H7 (cell line): Measurements from ENCODE around the gene CARD11. TPM values are rescaled to one million over a fixed set of nuclear protein-coding genes. Genes with fewer than 3 reads are reported as not detected.

ENCODE experiments used
- DNase-seq: peaks from one replicate; pipeline ENCODE4 v3.0.0; 2012
- H3K27me3 ChIP-seq: 2 replicates; pipeline ENCODE4 v1.6.0; 2011; ENCODE audit warnings: mild to moderate bottlenecking, low read length; ENCODE audit not compliant: control insufficient read depth, insufficient read depth
- H3K36me3 ChIP-seq: replicated peaks from 2 replicates; pipeline ENCODE4 v1.5.1; 2011; ENCODE audit warnings: low read length; ENCODE audit not compliant: control insufficient read depth, insufficient read depth
- H3K4me3 ChIP-seq: 2 replicates; pipeline ENCODE4 v1.5.1; 2011; ENCODE audit warnings: low read depth, mild to moderate bottlenecking, control low read depth, low read length, moderate library complexity; ENCODE audit not compliant: insufficient read depth
- total RNA-seq: library from RNA; depleted of rRNA; stranded (reverse); fragments of >200 nt; shearing (Covaris generic); gene quantifications from 2 replicates; pipeline ENCODE4 v1.2.3, GENCODE V29; 2014

CARD11 gene
- total RNA-seq, 1 experiment from 2014 or later: 32.7 TPM

DNA sequence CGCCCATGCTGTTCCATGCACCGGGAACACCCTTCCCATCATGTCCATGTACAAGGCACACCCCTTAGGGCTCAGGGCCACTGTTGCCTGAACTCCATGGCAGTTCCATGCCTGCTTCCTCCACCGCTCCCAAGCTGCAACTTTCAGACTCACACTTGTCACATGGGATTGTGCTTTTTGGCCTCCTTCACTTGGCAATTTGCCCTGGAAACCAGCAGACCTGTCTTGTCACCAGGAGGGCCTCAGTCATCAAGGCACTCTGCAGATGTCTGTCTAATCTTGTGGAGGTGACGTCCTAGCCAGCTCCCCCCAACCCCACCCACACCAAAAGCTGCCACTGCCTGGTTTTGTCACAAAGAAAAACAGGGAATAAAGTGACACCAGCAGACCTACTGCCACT, 47.5 kb downstream of the CARD11 start:
- DNase-seq: no peak
- H3K27me3 ChIP-seq: no peaks in the 10 kb centered on the region
- no peak overlapping the region for H3K4me3 ChIP-seq
- no peaks in the 10 kb centered on the region; the same call in none of the 2 replicates for H3K36me3 ChIP-seq

DNA sequence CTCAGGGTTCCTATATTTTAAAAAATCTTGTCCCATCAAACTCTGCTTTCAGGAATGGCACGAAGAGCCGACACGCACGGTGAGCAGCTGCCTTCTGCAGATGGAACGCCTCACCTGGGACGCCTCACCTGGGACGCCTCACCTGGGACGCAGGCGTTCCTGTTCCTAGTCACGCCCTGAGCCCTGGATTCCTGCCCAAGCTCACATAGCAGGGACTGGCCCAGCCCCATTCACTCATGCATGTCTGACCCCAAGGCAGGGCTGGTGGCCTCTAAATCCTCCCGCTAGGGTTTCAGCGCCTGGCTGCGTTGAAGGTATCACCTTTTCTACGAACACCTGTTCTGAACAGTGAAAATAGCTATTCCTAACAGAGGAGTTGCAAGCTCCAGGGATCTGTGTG, 49.8 kb downstream of the CARD11 start:
- Histone ChIP-seq H3K27me3 (no peaks in the 10 kb centered on the region), H3K4me3 (no peak overlapping the region), H3K36me3 (no peaks in the 10 kb centered on the region; the same call in none of the 2 replicates)
- no peak for DNase-seq

DNA sequence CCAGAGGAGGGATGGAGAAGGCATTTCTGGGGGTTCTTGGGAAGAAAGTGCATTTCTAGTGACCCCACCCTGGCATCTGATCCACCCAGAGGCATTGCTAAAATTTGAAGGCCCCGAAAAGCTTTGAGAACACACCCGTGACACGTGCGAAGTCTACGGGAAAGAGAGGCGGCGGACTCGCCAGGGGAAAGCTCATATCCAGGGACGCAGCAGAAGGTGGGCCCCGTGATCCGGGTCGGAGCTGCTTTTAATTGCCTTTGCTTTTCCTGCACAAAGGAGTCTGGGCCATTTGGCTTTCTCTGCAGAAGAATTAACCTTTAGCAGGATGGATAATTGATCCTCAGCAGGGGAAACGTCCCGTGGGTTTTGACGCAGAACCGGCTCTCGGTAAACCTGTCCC, 50.3 kb downstream of the CARD11 start:
- no peak for DNase-seq
- H3K27me3 ChIP-seq: no peaks in the 10 kb centered on the region
- H3K36me3 ChIP-seq: no peaks in the 10 kb centered on the region; the same call in 1 of the 2 replicates
- H3K4me3 ChIP-seq: no peak overlapping the region

DNA sequence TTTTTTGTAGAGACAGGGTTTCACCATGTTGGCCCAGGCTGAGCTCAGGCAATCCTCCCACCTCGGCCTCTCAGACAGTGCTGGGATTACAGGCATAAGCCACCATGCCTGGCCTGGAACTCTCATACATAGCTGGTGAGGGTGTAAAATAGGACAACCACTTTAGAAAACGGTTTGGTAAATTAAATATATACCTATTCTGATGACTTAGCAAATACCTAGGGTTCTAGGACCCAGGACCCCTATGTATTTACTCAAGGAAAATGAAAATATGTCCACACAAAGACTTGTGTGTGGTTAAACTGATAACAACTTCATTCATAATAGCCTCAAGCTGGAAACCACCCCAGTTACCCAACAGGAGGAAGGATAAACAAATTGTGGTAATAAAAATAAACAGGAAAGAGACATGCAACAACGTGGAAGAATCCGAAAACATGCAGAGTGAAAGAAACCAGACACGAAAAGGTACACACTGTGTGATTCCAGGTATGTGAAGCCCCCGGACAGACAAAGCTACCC, 52.7 kb downstream of the CARD11 start:
- H3K4me3 ChIP-seq: no peak overlapping the region

DNA sequence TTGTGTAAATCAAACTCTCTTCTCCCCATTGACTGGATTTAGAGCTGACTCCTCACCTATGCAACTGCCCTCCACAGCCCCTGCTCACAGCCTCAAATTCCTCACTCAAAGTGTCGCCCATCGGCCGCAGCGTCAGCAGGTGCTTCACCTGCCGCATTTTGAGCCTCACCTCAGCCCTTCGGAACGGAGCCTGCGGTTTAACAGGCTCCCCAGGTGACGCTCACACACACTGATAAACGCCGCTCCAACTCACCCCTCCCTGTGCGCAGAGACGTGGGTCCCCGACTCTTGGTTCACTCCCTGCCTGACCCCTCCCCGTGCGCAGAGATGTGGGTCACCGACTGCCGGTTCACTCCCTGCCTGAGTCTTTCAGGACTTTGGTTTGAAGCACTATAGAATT, 57.1 kb downstream of the CARD11 start:
- H3K27me3 ChIP-seq: no peaks in the 10 kb centered on the region
- H3K36me3 ChIP-seq: no peaks in the 10 kb centered on the region
- no peak for DNase-seq
- no peak overlapping the region for H3K4me3 ChIP-seq

More for the DNA sequence above, 52.7 kb downstream of the CARD11 start:
- no peaks in the 10 kb centered on the region for H3K27me3 ChIP-seq
- no peak for DNase-seq
- H3K36me3 ChIP-seq: no peaks in the 10 kb centered on the region; the same call in 1 of the 2 replicates

DNA sequence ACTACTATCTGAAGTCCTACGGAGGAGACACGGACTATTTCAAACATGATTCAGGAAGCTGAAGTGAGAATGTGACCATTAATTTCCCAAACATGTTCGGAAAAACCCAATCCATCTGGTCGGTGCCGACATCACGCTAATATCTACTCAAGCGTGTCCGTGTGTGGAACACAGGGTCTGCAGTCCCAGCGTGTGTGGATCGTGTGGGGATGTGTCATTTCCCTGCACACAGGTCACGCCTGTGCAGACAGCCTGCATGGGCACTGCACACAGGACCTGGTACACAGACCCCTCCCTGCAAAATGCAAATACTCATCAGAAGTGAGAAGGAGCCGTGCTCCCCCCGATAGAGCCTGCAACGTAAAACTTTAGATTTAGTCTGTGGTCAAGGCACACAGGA, 57.8 kb downstream of the CARD11 start:
- H3K27me3 ChIP-seq: no peaks in the 10 kb centered on the region
- DNase-seq: no peak
- H3K4me3 ChIP-seq: no peak overlapping the region
- no peaks in the 10 kb centered on the region for H3K36me3 ChIP-seq

DNA sequence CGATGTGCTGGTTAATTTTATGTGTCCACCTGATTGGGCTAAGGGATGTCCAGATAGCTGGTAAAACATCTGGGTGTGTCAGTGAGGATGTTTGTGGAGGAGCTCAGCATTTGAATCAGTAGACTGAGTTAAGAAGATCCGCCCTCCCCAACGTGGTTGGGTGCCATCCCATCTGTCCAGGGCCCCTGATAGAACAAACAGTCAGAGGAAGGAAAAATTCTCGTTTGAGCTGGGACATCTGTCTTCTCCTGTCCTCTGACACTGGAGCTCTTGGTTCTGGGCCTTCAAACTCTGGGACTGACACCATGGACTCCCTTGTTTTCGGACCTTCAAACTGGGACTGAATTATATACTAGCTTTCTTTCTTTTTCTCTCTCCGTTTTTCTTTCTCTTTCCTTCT, 59.6 kb downstream of the CARD11 start:
- DNase-seq: no peak
- Histone ChIP-seq H3K4me3 (no peak overlapping the region), H3K36me3 (no peaks in the 10 kb centered on the region)

DNA sequence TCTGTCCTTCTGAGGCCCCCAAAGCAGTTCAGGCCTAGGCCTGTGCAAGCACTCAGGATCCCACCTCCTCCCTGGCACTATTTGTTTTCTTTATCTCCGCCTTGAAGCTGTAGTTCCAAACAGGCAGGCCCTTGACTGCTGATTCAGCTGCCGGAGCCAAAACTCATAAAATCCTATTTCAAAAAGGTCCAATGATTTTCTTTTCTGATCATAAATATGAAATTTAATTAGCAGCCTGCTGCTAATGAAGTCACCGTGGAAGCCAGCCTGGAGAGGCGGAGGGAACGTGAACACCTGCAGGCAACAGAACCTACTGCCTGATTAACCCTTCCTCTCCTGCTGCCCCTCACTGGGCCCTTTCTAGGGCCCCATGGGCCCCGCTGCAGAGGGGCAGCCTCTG, 60.1 kb downstream of the CARD11 start:
- H3K27me3 ChIP-seq: no peaks in the 10 kb centered on the region
- no peaks in the 10 kb centered on the region for H3K36me3 ChIP-seq
- DNase-seq: no peak
- no peak overlapping the region for H3K4me3 ChIP-seq

More for the DNA sequence above, 59.6 kb downstream of the CARD11 start:
- no peaks in the 10 kb centered on the region for H3K27me3 ChIP-seq

DNA sequence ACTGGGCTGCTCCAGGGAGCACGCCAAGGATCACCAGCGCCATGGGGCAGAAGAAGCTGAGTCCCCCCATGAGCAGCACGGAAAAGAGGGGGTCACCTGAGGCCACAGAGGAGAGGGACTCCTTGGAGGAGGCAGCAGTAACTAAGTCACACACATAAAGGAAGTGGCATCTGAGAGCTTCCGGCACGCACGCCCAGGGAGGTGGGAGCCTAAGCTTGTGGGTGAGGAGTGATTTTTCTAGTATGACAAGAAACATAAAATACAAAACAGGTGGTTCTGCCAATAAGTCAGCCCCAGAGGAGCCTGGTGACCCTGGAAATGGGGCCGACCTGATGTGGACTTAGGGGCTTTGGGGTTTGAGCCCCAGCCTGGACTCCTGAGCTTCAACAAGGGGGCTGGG, 60.8 kb downstream of the CARD11 start:
- no peak for DNase-seq
- no peaks in the 10 kb centered on the region for H3K27me3 ChIP-seq
- H3K36me3 ChIP-seq: no peaks in the 10 kb centered on the region
- no peak overlapping the region for H3K4me3 ChIP-seq

DNA sequence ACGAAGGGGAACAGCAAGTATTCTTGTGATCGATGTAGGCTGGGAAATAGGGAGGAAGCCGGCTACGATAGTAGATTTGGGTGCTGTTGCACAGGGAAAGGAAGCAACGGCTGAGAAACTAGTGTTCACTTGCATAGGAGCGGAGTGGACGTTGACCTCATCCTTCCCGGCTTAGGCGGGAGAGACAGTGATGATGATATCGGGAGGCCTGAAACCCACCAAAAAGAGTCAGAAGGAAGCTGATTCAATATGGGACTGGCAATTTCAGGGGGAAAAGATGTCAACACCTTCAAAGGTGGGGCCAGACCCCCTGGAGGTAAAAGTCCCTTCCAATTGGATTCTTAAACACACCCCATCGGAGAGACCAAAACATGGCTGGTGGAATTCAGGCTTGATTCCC, 61.3 kb downstream of the CARD11 start:
- no peak for DNase-seq
- H3K36me3 ChIP-seq: no peaks in the 10 kb centered on the region
- H3K27me3 ChIP-seq: no peaks in the 10 kb centered on the region
- H3K4me3 ChIP-seq: no peak overlapping the region

DNA sequence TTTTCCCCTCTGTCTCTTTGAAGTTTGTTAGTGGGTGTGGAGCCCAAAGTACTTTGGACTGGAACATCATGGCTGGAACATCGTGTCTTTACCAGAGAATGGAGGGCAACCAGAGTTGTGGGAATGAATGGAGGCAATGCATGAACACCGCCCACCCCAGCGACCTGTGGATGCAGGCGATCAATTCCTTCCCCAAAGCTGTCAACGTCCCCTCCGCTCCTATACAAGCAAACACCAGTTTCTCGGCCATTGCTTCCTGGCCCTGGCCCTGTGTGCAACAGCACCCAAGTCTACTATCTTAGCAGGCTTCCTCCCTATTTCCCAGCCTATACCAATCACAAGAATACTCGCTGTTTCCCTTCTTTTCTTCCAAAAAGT, 62.6 kb downstream of the CARD11 start:
- H3K27me3 ChIP-seq: no peaks in the 10 kb centered on the region
- H3K4me3 ChIP-seq: no peak overlapping the region
- no peak for DNase-seq
- H3K36me3 ChIP-seq: no peaks in the 10 kb centered on the region

DNA sequence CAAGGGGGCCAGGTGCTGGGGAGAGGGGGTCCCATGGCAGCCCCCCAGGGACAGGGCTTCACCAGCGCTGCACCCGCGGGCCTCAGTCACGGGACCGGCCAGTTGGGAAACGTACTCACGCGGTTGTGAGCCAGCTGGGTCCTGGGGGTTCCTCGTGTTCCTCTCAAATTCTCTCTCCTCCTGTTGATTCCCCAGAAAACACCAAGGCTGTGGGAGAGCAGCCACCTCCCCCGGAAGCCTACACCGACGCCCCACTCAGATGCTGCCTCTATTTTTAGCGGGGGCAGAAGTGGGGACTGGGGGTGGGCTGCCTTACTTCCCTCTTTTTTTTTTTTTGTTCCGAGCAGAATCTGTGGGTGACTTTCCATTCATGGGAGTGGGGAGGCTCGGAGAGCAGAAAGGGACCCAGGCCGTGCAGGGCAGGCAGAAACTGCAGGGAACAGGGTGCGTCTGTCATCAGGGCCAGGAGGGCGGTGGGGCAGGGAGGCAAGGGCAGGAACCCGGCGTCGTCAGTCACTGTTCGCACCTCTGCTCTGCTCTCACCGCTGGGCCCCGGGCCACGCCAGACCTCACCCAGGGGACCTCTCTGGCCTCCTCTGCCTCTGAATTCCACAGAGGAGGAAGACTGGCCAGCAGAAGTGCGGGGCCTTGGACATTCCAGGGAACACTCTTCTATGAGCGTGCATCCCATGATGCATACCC, 63.1 kb downstream of the CARD11 start:
- no peak overlapping the region for H3K4me3 ChIP-seq
- no peak for DNase-seq
- H3K27me3 ChIP-seq: no peaks in the 10 kb centered on the region
- H3K36me3 ChIP-seq: no peaks in the 10 kb centered on the region

DNA sequence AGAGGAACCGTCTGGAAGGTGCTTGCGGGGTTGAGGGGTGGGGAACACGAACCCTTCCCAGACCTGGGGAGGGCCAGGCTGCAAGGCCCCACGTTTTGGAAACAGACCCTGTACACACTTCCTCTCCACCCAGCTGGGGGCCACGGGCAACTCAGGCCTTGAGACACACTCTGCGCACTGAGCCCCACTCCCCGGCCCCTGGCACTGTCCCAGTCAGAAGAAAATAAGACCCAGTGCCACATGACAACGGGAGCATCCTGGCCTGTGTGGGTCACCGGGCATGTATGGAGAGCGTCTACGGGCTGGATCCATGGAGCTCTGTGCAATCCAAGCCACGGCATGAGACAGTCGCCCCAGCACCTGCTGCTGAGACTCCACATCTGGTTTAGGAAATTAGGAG, 63.7 kb downstream of the CARD11 start:
- Histone ChIP-seq H3K27me3 (no peaks in the 10 kb centered on the region), H3K36me3 (no peaks in the 10 kb centered on the region), H3K4me3 (no peak overlapping the region)
- DNase-seq: no peak

DNA sequence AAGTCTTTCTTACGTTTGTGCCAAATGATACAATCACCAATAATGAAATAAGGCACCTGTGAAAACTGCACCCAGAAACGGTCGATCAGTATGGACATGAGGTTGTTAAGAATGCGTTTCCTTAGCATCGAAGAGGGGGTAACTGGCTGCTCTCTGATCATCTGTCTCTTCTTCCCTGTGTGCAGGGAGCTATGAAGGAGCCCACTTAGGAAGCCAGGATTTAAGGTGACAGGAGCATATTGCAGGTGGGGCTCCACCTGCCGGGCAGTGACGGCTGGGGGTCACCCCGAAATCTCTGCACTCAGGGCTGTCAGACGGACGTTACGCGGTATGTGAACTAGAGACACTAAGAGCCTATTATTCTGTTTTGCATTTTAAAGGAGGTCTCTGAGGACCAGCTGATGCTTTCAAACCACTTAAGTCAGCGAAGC, 64.5 kb downstream of the CARD11 start:
- DNase-seq: peak; percentile 34
- Histone ChIP-seq H3K4me3 (no peak overlapping the region), H3K36me3 (no peaks in the 10 kb centered on the region), H3K27me3 (no peaks in the 10 kb centered on the region)

DNA sequence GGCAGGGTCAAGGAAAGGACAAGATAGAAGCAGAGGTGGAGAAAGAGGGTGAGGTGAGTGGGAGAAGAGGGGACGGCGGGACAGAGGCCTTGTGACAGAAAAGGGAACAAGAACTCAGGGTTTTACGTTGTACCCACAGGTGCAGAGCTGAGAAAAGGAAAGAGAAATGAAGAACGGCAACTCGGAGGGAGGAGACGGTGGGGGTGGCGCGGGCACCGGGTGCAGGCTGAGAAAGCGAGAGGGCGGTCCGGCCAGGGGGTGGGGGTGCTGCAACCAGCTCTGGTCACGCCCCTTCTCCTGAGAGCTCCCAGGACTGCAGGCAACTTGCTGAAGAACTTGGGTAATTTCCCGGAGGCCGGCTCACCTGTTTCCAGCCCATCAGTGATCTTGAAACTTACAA, 65.3 kb downstream of the CARD11 start:
- peak; percentile 89 for DNase-seq
- H3K27me3 ChIP-seq: no peaks in the 10 kb centered on the region
- H3K4me3 ChIP-seq: no peak overlapping the region
- H3K36me3 ChIP-seq: no peaks in the 10 kb centered on the region
